ENCODE data around the gene CRYBA4.

CRYBA4 gene

DNA sequence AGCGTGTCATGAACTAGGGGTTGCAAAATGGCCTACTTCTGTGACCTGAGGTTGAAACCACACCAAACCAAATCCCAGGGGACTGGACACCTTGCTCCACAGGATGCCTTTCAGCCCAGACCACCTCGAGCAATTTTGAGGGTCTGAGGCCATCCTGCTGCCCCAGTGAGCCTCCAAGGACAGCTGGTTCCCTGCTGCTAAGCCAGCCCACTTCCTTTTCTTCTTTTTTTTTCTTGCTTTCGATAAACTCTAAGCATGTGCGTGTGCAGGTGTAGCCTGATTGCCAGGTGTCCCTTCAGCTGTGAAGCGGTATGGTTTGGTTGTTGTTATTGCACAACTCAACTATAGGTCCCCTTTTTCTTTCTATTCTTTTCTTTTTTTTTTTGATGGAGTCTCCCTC is 6.6 kb upstream of the CRYBA4 start:
- H3K9me3 ChIP-seq (replicated peaks; ENCODE audit: low read length), result no peaks in the 10 kb centered on the region
- no peak overlapping the region for H3K9ac ChIP-seq (ENCODE audit: low read depth, low read length)
- no peak overlapping the region for H3K4me3 ChIP-seq (ENCODE audit: low read length)
- no peak overlapping the region for H3K4me2 ChIP-seq (ENCODE audit: low read length)
- peaks cover 26% of the 10 kb centered on the region for H3K27me3 ChIP-seq (ENCODE audit: control insufficient read depth, insufficient read depth, low read length)
- peaks cover 15% of the 10 kb centered on the region for H3K4me1 ChIP-seq (ENCODE audit: control insufficient read depth, insufficient read depth, low read length)
- no peaks in the 10 kb centered on the region for H3K36me3 ChIP-seq (ENCODE audit: insufficient read depth, low read length)

GRCh38 chr22:26615830-26616435 is 5.8 kb upstream of the CRYBA4 start:
- Histone ChIP-seq H3K4me1 (ENCODE audit: control insufficient read depth, insufficient read depth, low read length) (peaks cover 7% of the 10 kb centered on the region), H3K9me3 (replicated peaks; ENCODE audit: low read length) (no peaks in the 10 kb centered on the region), H3K27me3 (ENCODE audit: control insufficient read depth, insufficient read depth, low read length) (peaks cover 27% of the 10 kb centered on the region)

DNA sequence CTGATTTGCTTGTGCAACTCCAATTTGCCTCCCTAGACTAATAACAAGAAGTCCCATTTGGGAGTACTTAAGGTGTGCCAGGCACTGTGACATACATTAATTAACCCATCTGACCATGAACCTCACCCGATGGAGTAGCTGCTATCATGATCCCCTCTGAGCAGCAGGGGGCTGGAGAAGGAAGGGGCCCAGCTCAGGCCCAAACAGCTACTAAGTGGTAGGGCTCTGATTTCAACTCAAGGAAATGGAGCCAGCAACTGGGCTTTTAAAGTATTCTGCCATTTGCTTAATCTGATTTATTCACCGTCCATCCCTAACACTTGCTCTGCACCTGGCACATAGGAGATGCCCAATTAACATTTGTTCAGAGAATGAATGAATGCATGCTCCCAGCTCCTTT is 5.1 kb upstream of the CRYBA4 start:
- Histone ChIP-seq H3K9me3 (replicated peaks; ENCODE audit: low read length) (no peaks in the 10 kb centered on the region), H3K9ac (ENCODE audit: low read depth, low read length) (no peak overlapping the region), H3K4me2 (ENCODE audit: low read length) (no peak overlapping the region), H3K4me3 (ENCODE audit: low read length) (no peak overlapping the region), H3K4me1 (ENCODE audit: control insufficient read depth, insufficient read depth, low read length) (peaks cover 4% of the 10 kb centered on the region), H3K36me3 (ENCODE audit: insufficient read depth, low read length) (no peaks in the 10 kb centered on the region), H3K27me3 (ENCODE audit: control insufficient read depth, insufficient read depth, low read length) (peaks cover 34% of the 10 kb centered on the region)

More at GRCh38 chr22:26615830-26616435, 5.8 kb upstream of the CRYBA4 start:
- H3K4me2 ChIP-seq (ENCODE audit: low read length), result no peak overlapping the region
- H3K4me3 ChIP-seq (ENCODE audit: low read length), result no peak overlapping the region
- no peaks in the 10 kb centered on the region for H3K36me3 ChIP-seq (ENCODE audit: insufficient read depth, low read length)
- no peak overlapping the region for H3K9ac ChIP-seq (ENCODE audit: low read depth, low read length)

DNA sequence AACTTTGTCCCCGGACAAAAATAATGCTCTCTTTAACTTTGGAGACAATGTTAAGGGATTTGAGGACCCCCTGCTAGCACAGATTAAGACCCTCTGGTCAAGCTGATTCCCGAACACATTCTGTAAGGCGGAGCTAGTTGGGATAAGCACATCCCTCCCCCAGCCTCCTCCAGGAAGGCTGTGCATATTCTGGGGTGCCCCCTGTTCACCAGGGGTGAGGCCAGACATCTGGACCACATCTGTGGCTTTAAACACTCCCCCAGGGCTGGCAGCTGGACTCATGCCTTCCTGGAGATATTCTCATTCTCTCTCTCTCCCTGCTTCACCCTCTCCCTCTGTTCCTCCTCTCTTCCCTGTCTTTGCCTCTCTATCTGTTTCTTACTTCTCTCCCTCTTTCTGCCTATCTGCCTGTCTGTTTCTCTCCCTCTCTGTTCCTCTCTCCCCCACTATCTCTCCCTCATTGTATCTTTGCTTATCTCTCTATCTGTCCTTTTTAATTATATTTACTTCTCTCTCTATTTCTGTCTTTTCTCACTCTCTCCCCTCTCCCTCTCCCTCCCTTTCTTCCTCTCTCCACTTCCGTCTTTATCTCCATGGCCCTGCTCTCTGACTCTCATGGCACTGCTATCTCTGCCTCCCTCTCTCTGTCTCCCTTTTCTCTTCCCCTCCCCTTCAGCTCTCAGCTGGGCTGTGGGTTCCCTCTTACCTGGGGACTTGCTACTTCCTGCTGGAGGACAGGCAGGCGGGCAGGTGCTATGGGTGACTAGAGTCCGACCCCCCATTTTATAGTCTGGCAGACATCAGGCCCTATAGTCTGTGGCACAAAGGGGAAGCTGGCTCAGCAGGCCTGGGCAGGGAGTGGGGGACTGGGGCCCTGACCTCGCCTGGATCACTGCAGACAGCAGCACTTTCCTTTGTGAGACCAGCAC is 4.2 kb upstream of the CRYBA4 start, which contains the start of gene CRYBB1:
TSS of gene CRYBB1 (minus strand) at position 757 of the 929 bp plus-strand sequence. CDS start 1,708 bp downstream, outside the sequence.
- Histone ChIP-seq H3K27me3 (ENCODE audit: control insufficient read depth, insufficient read depth, low read length) (peaks cover 32% of the 10 kb centered on the region), H3K36me3 (ENCODE audit: insufficient read depth, low read length) (no peaks in the 10 kb centered on the region), H3K4me1 (ENCODE audit: control insufficient read depth, insufficient read depth, low read length) (no peaks in the 10 kb centered on the region), H3K4me2 (ENCODE audit: low read length) (no peak within 1 kb of the TSS), H3K9me3 (replicated peaks; ENCODE audit: low read length) (no peaks in the 10 kb centered on the region), H3K4me3 (ENCODE audit: low read length) (no peak within 1 kb of the TSS), H3K9ac (ENCODE audit: low read depth, low read length) (no peak within 1 kb of the TSS)

GRCh38 chr22:26618455-26618854 is 3.3 kb upstream of the CRYBA4 start:
- Histone ChIP-seq H3K4me1 (ENCODE audit: control insufficient read depth, insufficient read depth, low read length) (no peaks in the 10 kb centered on the region), H3K27me3 (ENCODE audit: control insufficient read depth, insufficient read depth, low read length) (peaks cover 34% of the 10 kb centered on the region), H3K9ac (ENCODE audit: low read depth, low read length) (no peak overlapping the region)

DNA sequence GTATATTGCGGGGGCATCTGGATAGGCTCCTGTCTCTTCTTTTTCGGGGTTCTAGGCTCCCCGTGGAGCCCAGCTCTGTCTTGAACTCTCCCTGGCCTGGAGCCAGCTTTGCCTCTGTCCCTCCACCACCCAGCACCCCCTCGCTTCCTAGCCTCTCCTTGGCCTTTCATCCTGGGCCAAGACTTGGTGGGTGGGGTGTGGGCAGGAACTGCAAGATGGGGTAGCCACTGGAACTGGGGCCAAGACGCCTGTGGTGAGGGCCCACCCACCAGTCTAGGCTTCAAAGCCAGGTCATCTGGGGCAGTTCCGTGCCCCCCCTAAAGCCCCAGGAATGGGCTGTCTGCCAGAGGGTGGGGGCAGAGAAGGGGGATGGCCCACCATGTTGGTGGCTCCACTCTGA is 2.3 kb upstream of the CRYBA4 start:
- Histone ChIP-seq H3K4me2 (ENCODE audit: low read length) (no peak overlapping the region), H3K4me3 (ENCODE audit: low read length) (no peak overlapping the region), H3K36me3 (ENCODE audit: insufficient read depth, low read length) (no peaks in the 10 kb centered on the region), H3K27me3 (ENCODE audit: control insufficient read depth, insufficient read depth, low read length) (peaks cover 41% of the 10 kb centered on the region), H3K9ac (ENCODE audit: low read depth, low read length) (no peak overlapping the region), H3K9me3 (replicated peaks; ENCODE audit: low read length) (no peaks in the 10 kb centered on the region), H3K4me1 (ENCODE audit: control insufficient read depth, insufficient read depth, low read length) (no peaks in the 10 kb centered on the region)

More at GRCh38 chr22:26618455-26618854, 3.3 kb upstream of the CRYBA4 start:
- Histone ChIP-seq H3K4me3 (ENCODE audit: low read length) (no peak overlapping the region), H3K36me3 (ENCODE audit: insufficient read depth, low read length) (no peaks in the 10 kb centered on the region), H3K4me2 (ENCODE audit: low read length) (no peak overlapping the region), H3K9me3 (replicated peaks; ENCODE audit: low read length) (no peaks in the 10 kb centered on the region)

DNA sequence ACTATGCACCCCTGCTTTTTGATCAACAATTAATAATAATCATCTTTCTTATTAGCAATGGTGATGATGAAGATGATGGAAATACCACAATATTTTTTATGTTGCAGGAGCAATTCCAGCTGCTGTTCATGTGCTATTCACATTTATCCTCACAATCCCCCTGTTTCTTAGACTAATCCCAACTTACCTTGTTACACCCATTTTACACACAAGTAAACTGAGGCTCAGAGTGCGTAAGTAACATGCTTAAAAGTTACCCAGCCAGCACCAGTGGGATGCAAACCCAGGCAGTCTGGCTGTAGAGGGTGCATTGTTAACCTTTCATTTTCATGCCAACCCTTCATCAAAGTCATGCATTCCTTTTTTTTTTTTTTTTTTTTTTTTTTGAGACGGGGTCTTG is 1.6 kb upstream of the CRYBA4 start:
- Histone ChIP-seq H3K9ac (ENCODE audit: low read depth, low read length) (no peak overlapping the region), H3K27me3 (ENCODE audit: control insufficient read depth, insufficient read depth, low read length) (peaks cover 42% of the 10 kb centered on the region), H3K36me3 (ENCODE audit: insufficient read depth, low read length) (no peaks in the 10 kb centered on the region)

GRCh38 chr22:26623984-26624383 is 2.2 kb downstream of the CRYBA4 start:
- Histone ChIP-seq H3K4me3 (ENCODE audit: low read length) (no peak overlapping the region), H3K4me1 (ENCODE audit: control insufficient read depth, insufficient read depth, low read length) (no peaks in the 10 kb centered on the region), H3K9ac (ENCODE audit: low read depth, low read length) (no peak overlapping the region), H3K9me3 (replicated peaks; ENCODE audit: low read length) (no peaks in the 10 kb centered on the region), H3K36me3 (ENCODE audit: insufficient read depth, low read length) (no peaks in the 10 kb centered on the region), H3K4me2 (ENCODE audit: low read length) (no peak overlapping the region), H3K27me3 (ENCODE audit: control insufficient read depth, insufficient read depth, low read length) (peaks cover 49% of the 10 kb centered on the region)

More for the DNA sequence above, 1.6 kb upstream of the CRYBA4 start:
- Histone ChIP-seq H3K4me3 (ENCODE audit: low read length) (no peak overlapping the region), H3K9me3 (replicated peaks; ENCODE audit: low read length) (no peaks in the 10 kb centered on the region), H3K4me1 (ENCODE audit: control insufficient read depth, insufficient read depth, low read length) (no peaks in the 10 kb centered on the region), H3K4me2 (ENCODE audit: low read length) (no peak overlapping the region)

GRCh38 chr22:26624803-26625202 is 3.0 kb downstream of the CRYBA4 start:
- Histone ChIP-seq H3K27me3 (ENCODE audit: control insufficient read depth, insufficient read depth, low read length) (peaks cover 49% of the 10 kb centered on the region), H3K4me1 (ENCODE audit: control insufficient read depth, insufficient read depth, low read length) (no peaks in the 10 kb centered on the region), H3K9me3 (replicated peaks; ENCODE audit: low read length) (no peaks in the 10 kb centered on the region), H3K9ac (ENCODE audit: low read depth, low read length) (no peak overlapping the region), H3K4me3 (ENCODE audit: low read length) (no peak overlapping the region), H3K4me2 (ENCODE audit: low read length) (no peak overlapping the region), H3K36me3 (ENCODE audit: insufficient read depth, low read length) (no peaks in the 10 kb centered on the region)

DNA sequence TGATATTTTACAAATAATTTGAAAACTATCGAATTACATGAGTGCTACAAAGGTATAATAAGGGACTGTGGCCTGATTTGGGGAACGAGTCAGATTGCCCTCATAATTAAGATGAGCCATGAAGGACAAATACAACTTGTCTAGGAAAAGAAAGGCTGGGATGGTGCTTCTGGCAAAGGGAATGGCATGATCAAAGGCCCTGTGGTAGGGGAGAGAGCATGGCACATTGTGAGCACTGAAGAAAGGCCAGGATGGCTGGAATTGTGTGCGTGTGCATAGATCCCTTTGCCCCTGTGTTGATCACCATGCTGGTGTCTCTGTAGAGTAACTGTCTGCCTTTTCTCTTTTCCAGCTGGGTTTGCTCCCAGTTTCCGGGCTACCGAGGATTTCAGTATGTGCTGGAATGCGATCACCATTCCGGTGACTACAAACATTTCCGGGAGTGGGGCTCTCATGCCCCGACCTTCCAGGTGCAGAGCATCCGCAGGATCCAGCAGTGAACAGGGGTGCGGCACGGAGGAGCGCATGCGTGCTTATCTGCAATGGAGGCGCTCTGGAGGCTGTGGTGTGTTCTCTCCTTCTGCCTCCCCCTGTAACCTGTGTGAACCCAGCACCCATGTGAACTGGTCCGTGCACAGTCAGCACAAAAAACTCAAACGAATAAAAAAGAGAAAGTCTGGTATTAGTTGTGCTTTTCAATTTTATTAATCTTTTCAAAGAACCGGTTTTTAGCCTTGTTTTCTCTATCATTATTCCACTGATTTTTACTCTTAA is 8.4 kb downstream of the CRYBA4 start:
- Histone ChIP-seq H3K4me2 (ENCODE audit: low read length) (no peak overlapping the region), H3K9me3 (replicated peaks; ENCODE audit: low read length) (no peaks in the 10 kb centered on the region), H3K4me3 (ENCODE audit: low read length) (no peak overlapping the region), H3K27me3 (ENCODE audit: control insufficient read depth, insufficient read depth, low read length) (peaks cover 18% of the 10 kb centered on the region), H3K36me3 (ENCODE audit: insufficient read depth, low read length) (no peaks in the 10 kb centered on the region), H3K9ac (ENCODE audit: low read depth, low read length) (no peak overlapping the region), H3K4me1 (ENCODE audit: control insufficient read depth, insufficient read depth, low read length) (no peaks in the 10 kb centered on the region)

DNA sequence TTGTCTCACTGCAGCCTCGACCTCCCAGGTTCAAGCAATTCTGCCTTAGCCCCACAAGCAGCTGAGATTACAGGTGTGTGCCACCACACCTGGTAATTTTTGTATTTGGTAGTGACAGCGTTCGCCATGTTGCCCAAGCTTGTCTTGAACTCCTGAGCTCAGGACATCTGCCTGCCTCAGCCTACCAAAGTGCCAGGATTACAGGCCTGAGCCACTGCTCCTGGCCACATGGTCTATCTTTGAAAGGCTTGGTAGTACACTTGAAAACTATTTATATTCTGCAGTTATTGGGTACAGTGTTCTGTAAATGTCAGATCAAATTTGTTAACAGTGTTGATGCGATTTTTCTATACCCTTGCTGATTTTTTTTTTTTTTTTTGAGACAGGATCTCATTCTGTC is 9.5 kb downstream of the CRYBA4 start:
- H3K9me3 ChIP-seq (replicated peaks; ENCODE audit: low read length), result no peaks in the 10 kb centered on the region
- no peak overlapping the region for H3K9ac ChIP-seq (ENCODE audit: low read depth, low read length)
- no peak overlapping the region for H3K4me3 ChIP-seq (ENCODE audit: low read length)
- peaks cover 18% of the 10 kb centered on the region for H3K27me3 ChIP-seq (ENCODE audit: control insufficient read depth, insufficient read depth, low read length)
- no peaks in the 10 kb centered on the region for H3K4me1 ChIP-seq (ENCODE audit: control insufficient read depth, insufficient read depth, low read length)
- no peak overlapping the region for H3K4me2 ChIP-seq (ENCODE audit: low read length)
- H3K36me3 ChIP-seq (ENCODE audit: insufficient read depth, low read length), result no peaks in the 10 kb centered on the region

All from skeletal muscle satellite cell (primary cell).